K562 (cell line): Measurements from ENCODE around the gene VWF. TPM values are rescaled to one million over a fixed set of nuclear protein-coding genes. Genes with fewer than 3 reads are reported as not detected.

Experiments used
- BACH1 ChIP-seq: fragments of 200-800 bp; sonication (Bioruptor generic); IDR thresholded peaks from 2 replicates; pipeline ENCODE4 v1.6.1; 2016; ENCODE audit warnings: missing genetic modification characterization, missing compliant biosample characterization
- CBFA2T3 ChIP-seq: fragments of 450-650 bp; IDR thresholded peaks from 2 replicates; pipeline ENCODE4 v1.6.1; 2017
- CTBP1 ChIP-seq: fragments of 450-650 bp; IDR thresholded peaks from 2 replicates; pipeline ENCODE4 v1.6.1; 2016; ENCODE audit warnings: borderline replicate concordance
- FOS ChIP-seq: IDR thresholded peaks from 3 replicates; pipeline ENCODE4 v1.6.1; 2011; ENCODE audit not compliant: insufficient read length; ENCODE audit errors: extremely low read depth
- FOXK2 ChIP-seq, 2 experiments: fragments of 450-650 bp; IDR thresholded peaks in 1 of 2; conservative IDR thresholded peaks in 1 of 2; 2 replicates each; pipeline ENCODE4 v1.6.1; 2016; ENCODE audit warnings: low read depth in 2 of 2, mild to moderate bottlenecking in 1 of 2
- MLLT1 ChIP-seq, 2 experiments: fragments of 450-650 bp; IDR thresholded peaks; 2 replicates each; pipeline ENCODE4 v1.6.1; 2016
- NR1H2 ChIP-seq: sonication (generic); formaldehyde crosslinking; IDR thresholded peaks from 2 replicates; pipeline ENCODE4 v1.4.0; 2020; ENCODE audit warnings: mild to moderate bottlenecking, missing genetic modification reagents
- PKNOX1 ChIP-seq: fragments of 450-650 bp; IDR thresholded peaks from 2 replicates; pipeline ENCODE4 v1.6.1; 2016
- PRDM10 ChIP-seq: fragments of 450-650 bp; IDR thresholded peaks from 2 replicates; pipeline ENCODE4 v1.6.1; 2018; ENCODE audit not compliant: partially characterized antibody
- RBM14 ChIP-seq: fragments of 200-400 bp; formaldehyde crosslinking; IDR thresholded peaks from 2 replicates; pipeline ENCODE4 v1.6.1; 2018; ENCODE audit warnings: low read depth, mild to moderate bottlenecking, low read length, moderate library complexity, borderline replicate concordance; ENCODE audit not compliant: insufficient read depth
- ZBTB12 ChIP-seq: fragments of 250-450 bp; sonication (Bioruptor Pico); IDR thresholded peaks from 2 replicates; pipeline ENCODE4 v1.4.0; 2020
- ZBTB8A ChIP-seq: fragments of 450-650 bp; IDR thresholded peaks from 2 replicates; pipeline ENCODE4 v1.6.1; 2018; ENCODE audit warnings: mild to moderate bottlenecking, moderate library complexity; ENCODE audit not compliant: partially characterized antibody
- ZNF408 ChIP-seq: fragments of 250-450 bp; sonication (Bioruptor Pico); IDR thresholded peaks from 2 replicates; pipeline ENCODE4 v1.4.0; 2020; ENCODE audit warnings: low read depth, mild to moderate bottlenecking, moderate library complexity
- ZNF584 ChIP-seq: fragments of 200-800 bp; sonication (Bioruptor generic); IDR thresholded peaks from 2 replicates; pipeline ENCODE4 v1.6.1; 2016; ENCODE audit warnings: low read depth, mild to moderate bottlenecking, missing genetic modification characterization, missing compliant biosample characterization
- ZNF740 ChIP-seq, 3 experiments: fragments of 200-800 bp in 1 of 3; sonication (Bioruptor generic) in 1 of 3; sonication (generic) in 1 of 3; formaldehyde crosslinking in 1 of 3; IDR thresholded peaks; 2 replicates each; pipeline versions ENCODE4 v1.6.1 to v1.8.0; 2016 to 2022; ENCODE audit warnings: mild to moderate bottlenecking in 2 of 3, missing compliant biosample characterization in 2 of 3, missing genetic modification characterization in 2 of 3, missing genetic modification reagents in 1 of 3
- ZNF766 ChIP-seq: fragments of 200-800 bp; sonication (Bioruptor generic); conservative IDR thresholded peaks from 2 replicates; pipeline ENCODE4 v1.6.1; 2016; ENCODE audit warnings: missing genetic modification characterization, missing compliant biosample characterization
- polyA plus RNA-seq, 8 experiments: library from polyadenylated mRNA; depleted of rRNA in 4 of 8; stranded (reverse) in 5 of 8; unstranded in 3 of 8; fragments of >200 nt; fragmentation: Nextera tagmentation in 2 of 8; fragmentation: Illumina TruSeq in 1 of 8; extraction: Ambion mirVana in 2 of 8; extraction: Trizol in 1 of 8; gene quantifications; 2 replicates each; pipeline versions ENCODE4 v1.2.1 to v1.2.3, GENCODE V29; 2011 to 2014; ENCODE audit warnings: inconsistent platforms in 1 of 8, missing spikeins in 1 of 8
- total RNA-seq, 7 experiments: library from RNA; depleted of rRNA in 6 of 7; stranded (reverse); fragments of >200 nt in 6 of 7; fragmentation: Illumina TruSeq in 2 of 7; extraction: Trizol in 2 of 7; gene quantifications; 2 replicates each; pipeline versions ENCODE4 v1.2.1 to v1.2.3, GENCODE V29; 2011 to 2021; ENCODE audit warnings: low replicate concordance in 1 of 7

The VWF gene
- total and polyA plus RNA-seq, 9 of the 15 experiments (the other 6 are each of a cell fraction or from before 2014, with no cell fraction given) = 0.53 TPM; not detected in 8

- TF ChIP-seq ZBTB12 (CRISPR knock-in tag) = no peak
- peak; percentile 82 for TF ChIP-seq CBFA2T3
- no peak for TF ChIP-seq ZBTB8A
- TF ChIP-seq NR1H2 (CRISPR knock-in tag) = no peak
- TF ChIP-seq PKNOX1 = peak; percentile 73
- peak; percentile 83; the same call in 1 of the 2 replicates for TF ChIP-seq ZNF584 (CRISPR knock-in tag)
- TF ChIP-seq MLLT1 (IDR thresholded peaks at IDR 0.05) = peak in 1 of 2 experiments; percentile 79; a peak in 2 of 4 replicates
- no peak for TF ChIP-seq RBM14
- TF ChIP-seq FOXK2 (conservative IDR thresholded peaks at IDR 0.05 in 1 of 2, IDR thresholded peaks at IDR 0.05 in 1 of 2; ENCODE audit: low read depth in 2 of 2) = peak; percentile 57 to 64
- TF ChIP-seq ZNF740 (CRISPR knock-in tag; IDR thresholded peaks at IDR 0.05) = peak; percentile 88
- peak in 1 of 2 experiments; percentile 55; a peak in 1 of 4 replicates for TF ChIP-seq ZNF740 (tag; IDR thresholded peaks at IDR 0.05)
- TF ChIP-seq ZNF408 (CRISPR knock-in tag) = no peak
- TF ChIP-seq CTBP1 = peak; percentile 55; the same call in 1 of the 2 replicates
- TF ChIP-seq ZNF766 (CRISPR knock-in tag) = 0 out of 2 replicates have a peak, but pooled peaks have one; percentile 63
- TF ChIP-seq PRDM10 = peak; percentile 70
- TF ChIP-seq FOS = peak; percentile 65
- TF ChIP-seq BACH1 (tag) = peak; percentile 54; the same call in 1 of the 2 replicates
Measured at GRCh38 chr12:6167327-6168280, 43.1 kb upstream of the VWF start (continued).
